ENCODE measurements around the gene IFI44L. TPM values are rescaled to one million over a fixed set of nuclear protein-coding genes. Genes with fewer than 3 reads are reported as not detected.
A peak's percentile ranks its signal among the peaks of the same experiment; 100 is the strongest.

The IFI44L gene
- total RNA-seq = 10 to 100 TPM; 19.5 to 23.9 TPM
- 21.3 TPM for polyA plus RNA-seq (2013, experiment 1 of 2)
- 12.1 TPM for polyA plus RNA-seq (2013, experiment 2 of 2)
- 0.31 to 1,368 (median 18.6) reads per million in 172 experiments for total RNA-seq

- ATAC-seq (ENCODE audit: poor library complexity) (peak; percentile 39), DNase-seq (peak; percentile 33 to 81 (median 55))
- Mint-ChIP-seq H3K4me3 (peak within 1 kb of the TSS; percentile 85), H3K9me3 (no peaks in the 10 kb centered on the region), H3K27ac (peak within 1 kb of the TSS; percentile 83), H3K36me3 (ENCODE audit: low read depth) (peaks cover 10% of the 10 kb centered on the region), H3K4me1 (ENCODE audit: low read depth) (peaks cover 69% of the 10 kb centered on the region), H3K27me3 (no peaks in the 10 kb centered on the region)
- intact Hi-C loops (cut with DNase I, micrococcal nuclease) = loop anchor here in 1 of 2 experiments (5.0 kb wide), 1 partner anchor 473 kb away; no protein-coding TSS in a partner anchor
- Histone ChIP-seq H3K4me3 (ENCODE audit: low read length) (peak within 1 kb of the TSS; percentile 49), H3K27me3 (ENCODE audit: control insufficient read depth in 1 of 2, insufficient read depth in 2 of 2, low read length in 2 of 2) (no peaks in the 10 kb centered on the region), H3K36me3 (ENCODE audit: insufficient read depth, low read length) (no peaks in the 10 kb centered on the region), H3K4me1 (ENCODE audit: insufficient read depth, low read length) (peaks cover 23% of the 10 kb centered on the region), H3K9me3 (ENCODE audit: control insufficient read depth in 1 of 2, insufficient read depth in 1 of 2, low read length in 2 of 2) (no peaks in the 10 kb centered on the region), H3K27ac (ENCODE audit: low read depth in 1 of 2, low read length in 2 of 2) (peak within 1 kb of the TSS; percentile 10 to 56)
- CTCF ChIA-PET = interaction anchor here (1.2 to 1.4 kb wide), 2 partner anchors 9 to 12 kb away, joined by 4 read pairs; no protein-coding TSS in a partner anchor
- POLR2A ChIA-PET = interaction anchor here (1.0 to 4.7 kb wide), 9 partner anchors 12 to 615 kb away, joined by 3 to 29 read pairs (median 7); partner anchors contain the start of genes DNAJB4 and IFI44
- no peak for TF ChIP-seq CTCF (IDR thresholded peaks at IDR 0.05)
Measured at GRCh38 chr1:78619803-78620579, at the start of gene IFI44L. IFI44L (plus strand) TSS chr1:78620448; CDS start chr1:78627916, 7,468 bp downstream.

GRCh38 chr1:78570539-78570938, 49.7 kb upstream of the IFI44L start:
- DNase-seq = no peak
- no peaks in the 10 kb centered on the region for H3K9me3 Mint-ChIP-seq

More at GRCh38 chr1:78570539-78570938, 49.7 kb upstream of the IFI44L start:
- H3K27ac Mint-ChIP-seq = no peak overlapping the region
- H3K4me3 Mint-ChIP-seq = no peak overlapping the region
- H3K36me3 ChIP-seq (ENCODE audit: insufficient read depth, low read length) = no peaks in the 10 kb centered on the region
- ChIA-PET POLR2A (no interaction called here), CTCF (no interaction called here)
- intact Hi-C loops (cut with DNase I, micrococcal nuclease) = no loop called here
- H3K4me3 ChIP-seq (ENCODE audit: low read length) = no peak overlapping the region
- TF ChIP-seq CTCF (IDR thresholded peaks at IDR 0.05) = no peak
- no peaks in the 10 kb centered on the region for H3K4me1 Mint-ChIP-seq (ENCODE audit: low read depth)
- H3K4me1 ChIP-seq (ENCODE audit: insufficient read depth, low read length) = no peaks in the 10 kb centered on the region
- H3K9me3 ChIP-seq (ENCODE audit: control insufficient read depth in 1 of 2, insufficient read depth in 1 of 2, low read length in 2 of 2) = no peaks in the 10 kb centered on the region
- no peaks in the 10 kb centered on the region for H3K27me3 Mint-ChIP-seq
- no peaks in the 10 kb centered on the region for H3K36me3 Mint-ChIP-seq (ENCODE audit: low read depth)
- no peaks in the 10 kb centered on the region for H3K27me3 ChIP-seq (ENCODE audit: control insufficient read depth in 1 of 2, insufficient read depth in 2 of 2, low read length in 2 of 2)
- no peak overlapping the region for H3K27ac ChIP-seq (ENCODE audit: low read depth in 1 of 2, low read length in 2 of 2)
- no peak for ATAC-seq (ENCODE audit: poor library complexity)
